Astrocyte (in vitro differentiated cells and primary cell): ENCODE measurements around the gene UGT1A3.

Experiments
- EZH2 ChIP-seq: IDR thresholded peaks from 2 replicates; pipeline ENCODE4 v1.6.1; 2012; ENCODE audit warnings: mild to moderate bottlenecking, low read length, inconsistent platforms; ENCODE audit not compliant: insufficient read depth
- TF ChIP-seq, protein P1 (sequence below): IDR thresholded peaks from 2 replicates; pipeline ENCODE4 v1.5.1; 2011; ENCODE audit warnings: low read depth, mild to moderate bottlenecking, inconsistent platforms, low read length, moderate library complexity; ENCODE audit not compliant: insufficient read depth

GRCh38 chr2:233778030-233778429 lies 49.2 kb downstream of the UGT1A3 start, which contains the start of gene MROH2A:
- TF ChIP-seq, protein P1, sequence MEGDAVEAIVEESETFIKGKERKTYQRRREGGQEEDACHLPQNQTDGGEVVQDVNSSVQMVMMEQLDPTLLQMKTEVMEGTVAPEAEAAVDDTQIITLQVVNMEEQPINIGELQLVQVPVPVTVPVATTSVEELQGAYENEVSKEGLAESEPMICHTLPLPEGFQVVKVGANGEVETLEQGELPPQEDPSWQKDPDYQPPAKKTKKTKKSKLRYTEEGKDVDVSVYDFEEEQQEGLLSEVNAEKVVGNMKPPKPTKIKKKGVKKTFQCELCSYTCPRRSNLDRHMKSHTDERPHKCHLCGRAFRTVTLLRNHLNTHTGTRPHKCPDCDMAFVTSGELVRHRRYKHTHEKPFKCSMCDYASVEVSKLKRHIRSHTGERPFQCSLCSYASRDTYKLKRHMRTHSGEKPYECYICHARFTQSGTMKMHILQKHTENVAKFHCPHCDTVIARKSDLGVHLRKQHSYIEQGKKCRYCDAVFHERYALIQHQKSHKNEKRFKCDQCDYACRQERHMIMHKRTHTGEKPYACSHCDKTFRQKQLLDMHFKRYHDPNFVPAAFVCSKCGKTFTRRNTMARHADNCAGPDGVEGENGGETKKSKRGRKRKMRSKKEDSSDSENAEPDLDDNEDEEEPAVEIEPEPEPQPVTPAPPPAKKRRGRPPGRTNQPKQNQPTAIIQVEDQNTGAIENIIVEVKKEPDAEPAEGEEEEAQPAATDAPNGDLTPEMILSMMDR = no peak
- no peak for TF ChIP-seq EZH2
